ENCODE data around the gene MAFB. TPM values are rescaled to one million over a fixed set of nuclear protein-coding genes. Genes with fewer than 3 reads are reported as not detected.
A peak's percentile ranks its signal among the peaks of the same experiment; 100 is the strongest.

MAFB gene
- total and polyA plus RNA-seq, 4 donors: 9.7 to 12.9 (median 11.4) TPM

- H3K9me3 ChIP-seq (ENCODE audit: control insufficient read depth in 4 of 4, low read length in 3 of 4): no peaks in the 10 kb centered on the region
- DNase-seq (ENCODE audit: low spot score): no peak
- WGBS: 59% methylated on average over 4 of the region's 4 CpGs
- peak overlapping the region in 1 of 3 donors; percentile 6 for H3K4me3 ChIP-seq (ENCODE audit: low read depth in 1 of 3, low read length in 3 of 3)
- H3K27me3 ChIP-seq (ENCODE audit: control insufficient read depth in 4 of 4, insufficient read depth in 4 of 4, low read length in 3 of 4): no peaks in the 10 kb centered on the region
- H3K27ac ChIP-seq (ENCODE audit: low read depth in 1 of 2, low read length in 2 of 2): peak overlapping the region in 1 of 2 donors; percentile 39
- TF ChIP-seq HNF4A (conservative IDR thresholded peaks at IDR 0.05): peak; percentile 38 to 43
- peak; percentile 28 to 56 for TF ChIP-seq RAD21 (IDR thresholded peaks at IDR 0.05)
- TF ChIP-seq NR2F2 (IDR thresholded peaks at IDR 0.05): no peak
- peak; percentile 95 for TF ChIP-seq ATF3 (IDR thresholded peaks at IDR 0.05)
- TF ChIP-seq CTCF (IDR thresholded peaks at IDR 0.05; ENCODE audit: low read depth, low read length, missing input control): no peak
- TF ChIP-seq RXRA (IDR thresholded peaks at IDR 0.05): peak; percentile 35 to 40
- TF ChIP-seq FOXA1 (IDR thresholded peaks at IDR 0.05): no peak
- no peak for TF ChIP-seq EGR1 (IDR thresholded peaks at IDR 0.05; ENCODE audit: low read depth in 2 of 2)
- TF ChIP-seq GABPA (IDR thresholded peaks at IDR 0.05 in 1 of 2, conservative IDR thresholded peaks at IDR 0.05 in 1 of 2): no peak
- peak; percentile 73 for TF ChIP-seq SP1 (IDR thresholded peaks at IDR 0.05)
- peak; percentile 87 for TF ChIP-seq MAX (IDR thresholded peaks at IDR 0.05)
- peak in 1 of 2 donors; percentile 11 for TF ChIP-seq JUND (IDR thresholded peaks at IDR 0.05)
- peak; percentile 42 for TF ChIP-seq YY1 (IDR thresholded peaks at IDR 0.05)
- TF ChIP-seq FOXA2 (IDR thresholded peaks at IDR 0.05): no peak
- no peaks in the 10 kb centered on the region for H3K36me3 ChIP-seq (ENCODE audit: control insufficient read depth in 4 of 4, insufficient read depth in 3 of 4, low read depth in 1 of 4, low read length in 3 of 4)
- peaks cover 3 to 38% (median 26%) of the 10 kb centered on the region in 4 donors for H3K4me1 ChIP-seq (ENCODE audit: control insufficient read depth in 4 of 4, insufficient read depth in 4 of 4, low read length in 3 of 4)
- no peak overlapping the region for H3K9ac ChIP-seq (ENCODE audit: low read depth in 1 of 2, low read length in 2 of 2)
These were observed 34.2 kb downstream of the MAFB start for GRCh38 chr20:40654876-40655275.

- Histone ChIP-seq H3K9ac (ENCODE audit: low read depth in 1 of 2, low read length in 2 of 2) (no peak overlapping the region), H3K27ac (ENCODE audit: low read depth in 1 of 2, low read length in 2 of 2) (no peak overlapping the region), H3K4me3 (ENCODE audit: low read depth in 1 of 3, low read length in 3 of 3) (no peak overlapping the region), H3K4me1 (ENCODE audit: control insufficient read depth in 4 of 4, insufficient read depth in 4 of 4, low read length in 3 of 4) (peaks cover 0 to 20% (median 8%) of the 10 kb centered on the region in 4 donors), H3K27me3 (ENCODE audit: control insufficient read depth in 4 of 4, insufficient read depth in 4 of 4, low read length in 3 of 4) (no peaks in the 10 kb centered on the region), H3K9me3 (ENCODE audit: control insufficient read depth in 4 of 4, low read length in 3 of 4) (no peaks in the 10 kb centered on the region), H3K36me3 (ENCODE audit: control insufficient read depth in 4 of 4, insufficient read depth in 3 of 4, low read depth in 1 of 4, low read length in 3 of 4) (no peaks in the 10 kb centered on the region)
- WGBS: 90% methylated on average over 8 of the region's 8 CpGs
- TF ChIP-seq RXRA (IDR thresholded peaks at IDR 0.05): no peak
- no peak for TF ChIP-seq EGR1 (IDR thresholded peaks at IDR 0.05; ENCODE audit: low read depth in 2 of 2)
- TF ChIP-seq RAD21 (IDR thresholded peaks at IDR 0.05): no peak
- TF ChIP-seq MAX (IDR thresholded peaks at IDR 0.05): no peak
- TF ChIP-seq NR2F2 (IDR thresholded peaks at IDR 0.05): no peak
- no peak for TF ChIP-seq HNF4A (conservative IDR thresholded peaks at IDR 0.05)
- no peak for TF ChIP-seq FOXA2 (IDR thresholded peaks at IDR 0.05)
- TF ChIP-seq CTCF (IDR thresholded peaks at IDR 0.05; ENCODE audit: low read depth, low read length, missing input control): no peak
- no peak for DNase-seq (ENCODE audit: low spot score)
These were observed 36.5 kb downstream of the MAFB start for GRCh38 chr20:40652441-40652987.

Measured in liver (tissue), 9 donors.